Adrenal gland (tissue), 5 donors: ENCODE data around the gene RPTOR.

Experiments used
- POLR2A ChIP-seq, 2 donors: fragments of 450-650 bp; IDR thresholded peaks; one replicate each; pipeline ENCODE4 v1.6.1; 2017; ENCODE audit warnings: antibody characterized with exemption in 2 of 2, mild to moderate bottlenecking in 2 of 2, moderate library complexity in 1 of 2
- TF ChIP-seq, protein P1 (sequence below), 6 experiments: fragments of 450-650 bp in 4 of 6; fragments of 200-600 bp in 2 of 6; sonication (generic) in 1 of 6; IDR thresholded peaks; 1 replicate in 5 of 6; 2 replicates in 1 of 6; pipeline versions ENCODE4 v1.5.1 to v1.8.0; 2016 to 2021; ENCODE audit warnings: antibody characterized with exemption in 6 of 6, mild to moderate bottlenecking in 2 of 6, moderate library complexity in 1 of 6
- donor health status: DM: no; HTN: no; CAD: no.

DNA sequence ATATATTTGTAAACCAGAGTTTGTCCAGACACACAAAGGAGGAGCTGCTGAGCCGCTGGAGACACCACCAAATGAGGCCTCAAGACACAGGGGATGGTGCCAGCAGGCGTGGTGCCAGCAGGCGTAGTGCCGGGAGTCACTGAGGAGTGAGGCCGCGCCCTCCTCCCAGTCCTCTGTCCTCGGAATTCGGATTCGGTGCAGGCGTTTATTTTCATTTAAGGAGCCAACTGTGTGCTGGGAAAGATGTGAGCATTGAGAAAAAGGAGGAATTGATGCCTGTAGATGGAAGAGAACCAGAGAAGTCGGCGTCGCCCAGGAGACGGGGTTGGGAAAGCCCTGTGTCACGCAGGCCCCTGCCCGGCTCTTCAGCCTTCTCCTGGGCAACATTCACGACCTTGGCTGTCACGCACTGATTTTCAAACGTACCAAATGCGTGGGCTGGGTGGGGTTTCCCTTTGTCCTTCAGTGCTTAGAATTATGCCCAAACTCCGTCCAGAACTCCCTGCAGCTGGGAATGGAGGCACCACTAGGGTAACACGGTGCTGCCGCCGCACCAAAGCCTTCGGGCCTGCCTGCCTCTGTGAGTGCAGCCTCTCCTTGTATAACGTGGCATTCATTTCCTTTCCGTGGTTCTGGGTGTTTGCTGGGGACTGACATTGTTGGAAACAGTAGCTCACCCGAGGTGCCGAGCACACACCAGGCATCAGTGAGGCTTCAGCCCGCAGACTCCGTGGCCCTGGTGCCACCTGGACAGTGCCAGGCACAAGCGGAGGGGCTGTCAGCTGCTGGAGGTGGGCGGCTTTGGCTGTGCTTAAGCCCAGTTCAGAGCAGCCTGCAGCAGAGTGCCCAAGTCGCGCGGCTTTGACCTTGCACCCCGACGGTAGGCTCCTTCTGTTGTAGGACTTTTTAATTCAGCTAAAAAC is 398.0 kb downstream of the RPTOR start:
- TF ChIP-seq POLR2A (IDR thresholded peaks at IDR 0.05): no peak
- TF ChIP-seq, protein P1, sequence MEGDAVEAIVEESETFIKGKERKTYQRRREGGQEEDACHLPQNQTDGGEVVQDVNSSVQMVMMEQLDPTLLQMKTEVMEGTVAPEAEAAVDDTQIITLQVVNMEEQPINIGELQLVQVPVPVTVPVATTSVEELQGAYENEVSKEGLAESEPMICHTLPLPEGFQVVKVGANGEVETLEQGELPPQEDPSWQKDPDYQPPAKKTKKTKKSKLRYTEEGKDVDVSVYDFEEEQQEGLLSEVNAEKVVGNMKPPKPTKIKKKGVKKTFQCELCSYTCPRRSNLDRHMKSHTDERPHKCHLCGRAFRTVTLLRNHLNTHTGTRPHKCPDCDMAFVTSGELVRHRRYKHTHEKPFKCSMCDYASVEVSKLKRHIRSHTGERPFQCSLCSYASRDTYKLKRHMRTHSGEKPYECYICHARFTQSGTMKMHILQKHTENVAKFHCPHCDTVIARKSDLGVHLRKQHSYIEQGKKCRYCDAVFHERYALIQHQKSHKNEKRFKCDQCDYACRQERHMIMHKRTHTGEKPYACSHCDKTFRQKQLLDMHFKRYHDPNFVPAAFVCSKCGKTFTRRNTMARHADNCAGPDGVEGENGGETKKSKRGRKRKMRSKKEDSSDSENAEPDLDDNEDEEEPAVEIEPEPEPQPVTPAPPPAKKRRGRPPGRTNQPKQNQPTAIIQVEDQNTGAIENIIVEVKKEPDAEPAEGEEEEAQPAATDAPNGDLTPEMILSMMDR (IDR thresholded peaks at IDR 0.05): peak in 1 of 6 experiments; percentile 15
